ENCODE data around the gene LILRB1.
"Not testable (repeated sequence)": the region's sequence is repeated elsewhere in the genome, so short reads cannot be mapped to it uniquely, and the experiment has no call there.

- TF ChIP-seq EZH2 (IDR thresholded peaks at IDR 0.05; ENCODE audit: low read depth); CTCF (conservative IDR thresholded peaks at IDR 0.05): not testable (repeated sequence)
Measured at GRCh38 chr19:54636081-54636480, 5.8 kb downstream of the LILRB1 start.

All from PC-9 (cell line).